ENCODE measurements around the gene METAP1.

DNA sequence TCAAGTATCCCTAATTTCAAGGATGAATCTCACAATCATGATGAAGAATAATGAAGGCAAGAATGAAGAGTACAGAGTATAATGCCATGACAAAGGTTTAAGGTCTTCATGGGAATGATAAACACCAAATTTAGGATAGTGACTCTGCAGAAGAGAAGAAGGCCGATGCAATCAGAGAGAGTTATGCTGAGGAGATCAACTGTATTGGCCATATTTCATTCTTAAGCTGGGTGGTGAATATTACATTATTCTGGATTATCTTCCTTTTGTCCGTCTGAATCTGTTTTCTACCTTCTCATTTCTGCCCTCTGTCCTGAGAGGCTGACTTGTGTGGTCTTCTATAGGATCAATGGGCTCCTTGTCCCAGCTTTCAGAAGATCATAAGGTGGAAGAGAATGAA lies 7.8 kb upstream of the METAP1 start:
- TF ChIP-seq POLR2A (IDR thresholded peaks at IDR 0.05), result no peak
- TF ChIP-seq, protein P1, sequence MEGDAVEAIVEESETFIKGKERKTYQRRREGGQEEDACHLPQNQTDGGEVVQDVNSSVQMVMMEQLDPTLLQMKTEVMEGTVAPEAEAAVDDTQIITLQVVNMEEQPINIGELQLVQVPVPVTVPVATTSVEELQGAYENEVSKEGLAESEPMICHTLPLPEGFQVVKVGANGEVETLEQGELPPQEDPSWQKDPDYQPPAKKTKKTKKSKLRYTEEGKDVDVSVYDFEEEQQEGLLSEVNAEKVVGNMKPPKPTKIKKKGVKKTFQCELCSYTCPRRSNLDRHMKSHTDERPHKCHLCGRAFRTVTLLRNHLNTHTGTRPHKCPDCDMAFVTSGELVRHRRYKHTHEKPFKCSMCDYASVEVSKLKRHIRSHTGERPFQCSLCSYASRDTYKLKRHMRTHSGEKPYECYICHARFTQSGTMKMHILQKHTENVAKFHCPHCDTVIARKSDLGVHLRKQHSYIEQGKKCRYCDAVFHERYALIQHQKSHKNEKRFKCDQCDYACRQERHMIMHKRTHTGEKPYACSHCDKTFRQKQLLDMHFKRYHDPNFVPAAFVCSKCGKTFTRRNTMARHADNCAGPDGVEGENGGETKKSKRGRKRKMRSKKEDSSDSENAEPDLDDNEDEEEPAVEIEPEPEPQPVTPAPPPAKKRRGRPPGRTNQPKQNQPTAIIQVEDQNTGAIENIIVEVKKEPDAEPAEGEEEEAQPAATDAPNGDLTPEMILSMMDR (IDR thresholded peaks at IDR 0.05), result no peak
- TF ChIP-seq POLR2AphosphoS5 (IDR thresholded peaks at IDR 0.05), result no peak
- no peak for TF ChIP-seq EP300 (IDR thresholded peaks at IDR 0.05)

Measured in gastroesophageal sphincter (tissue), 3 donors.